ENCODE data around the gene KRT75.
"Not testable (repeated sequence)": the region's sequence is repeated elsewhere in the genome, so short reads cannot be mapped to it uniquely, and the experiment has no call there.

KRT75 gene

GRCh38 chr12:52415870-52416750 lies 18.1 kb downstream of the KRT75 start:
- peak; percentile 48 for DNase-seq (ENCODE audit: low read depth)

- DNase-seq (ENCODE audit: low read depth): no peak
Measured at GRCh38 chr12:52414936-52415335, 19.2 kb downstream of the KRT75 start.

- no peak for DNase-seq (ENCODE audit: low read depth)
Measured at GRCh38 chr12:52413782-52414345, 20.3 kb downstream of the KRT75 start.

- no peak for DNase-seq (ENCODE audit: low read depth)
Measured at GRCh38 chr12:52413202-52413601, 21.0 kb downstream of the KRT75 start.

GRCh38 chr12:52411815-52412214 lies 22.4 kb downstream of the KRT75 start:
- no peak for DNase-seq (ENCODE audit: low read depth)

GRCh38 chr12:52410589-52411248 lies 23.5 kb downstream of the KRT75 start:
- not testable (repeated sequence) for DNase-seq (ENCODE audit: low read depth)

- DNase-seq (ENCODE audit: low read depth): no peak
Measured at GRCh38 chr12:52407918-52408317, 26.3 kb downstream of the KRT75 start.

- DNase-seq (ENCODE audit: low read depth): no peak
Measured at GRCh38 chr12:52405922-52406385, 28.2 kb downstream of the KRT75 start, which contains the start of gene KRT82. Gene KRT82 (minus strand): TSS chr12:52406335. CDS start chr12:52406277, 58 bp downstream.

GRCh38 chr12:52404951-52405350 lies 29.2 kb downstream of the KRT75 start:
- DNase-seq (ENCODE audit: low read depth): no peak

- DNase-seq (ENCODE audit: low read depth): no peak
Measured at GRCh38 chr12:52403561-52403960, 30.6 kb downstream of the KRT75 start.

- no peak for DNase-seq (ENCODE audit: low read depth)
Measured at GRCh38 chr12:52402873-52403540, 31.2 kb downstream of the KRT75 start.

GRCh38 chr12:52402377-52402776 lies 31.8 kb downstream of the KRT75 start:
- no peak for DNase-seq (ENCODE audit: low read depth)

GRCh38 chr12:52401926-52402325 lies 32.2 kb downstream of the KRT75 start:
- DNase-seq (ENCODE audit: low read depth): no peak

GRCh38 chr12:52401526-52401925 lies 32.6 kb downstream of the KRT75 start:
- DNase-seq (ENCODE audit: low read depth): no peak

- DNase-seq (ENCODE audit: low read depth): no peak
Measured at GRCh38 chr12:52400906-52401305, 33.3 kb downstream of the KRT75 start.

GRCh38 chr12:52399756-52400155 lies 34.4 kb downstream of the KRT75 start:
- no peak for DNase-seq (ENCODE audit: low read depth)

GRCh38 chr12:52398176-52398575 lies 36.0 kb downstream of the KRT75 start:
- DNase-seq (ENCODE audit: low read depth): no peak

- no peak for DNase-seq (ENCODE audit: low read depth)
Measured at GRCh38 chr12:52396656-52397055, 37.5 kb downstream of the KRT75 start.

GRCh38 chr12:52395761-52396434 lies 38.3 kb downstream of the KRT75 start:
- DNase-seq (ENCODE audit: low read depth): no peak

GRCh38 chr12:52394836-52395405 lies 39.2 kb downstream of the KRT75 start:
- no peak for DNase-seq (ENCODE audit: low read depth)

GRCh38 chr12:52392465-52393007 lies 41.6 kb downstream of the KRT75 start:
- no peak for DNase-seq (ENCODE audit: low read depth)

Measured in HS-5 (cell line).